WTC11 (cell line): ENCODE data around the gene TLE4.

Source experiments
- CREM ChIP-seq: sonication (generic); formaldehyde crosslinking; IDR thresholded peaks from 2 replicates; pipeline ENCODE4 v1.8.1; 2022; ENCODE audit warnings: mild to moderate bottlenecking, missing genetic modification reagents, moderate library complexity
- CTCF ChIP-seq: fragments of 200-600 bp; IDR thresholded peaks from 2 replicates; pipeline ENCODE4 v1.8.0; 2022; ENCODE audit warnings: antibody characterized with exemption
- E2F1 ChIP-seq: sonication (generic); formaldehyde crosslinking; IDR thresholded peaks from 2 replicates; pipeline ENCODE4 v1.8.0; 2022; ENCODE audit warnings: mild to moderate bottlenecking, missing genetic modification reagents
- E2F5 ChIP-seq: sonication (generic); formaldehyde crosslinking; IDR thresholded peaks from 2 replicates; pipeline ENCODE4 v1.8.1; 2022; ENCODE audit warnings: mild to moderate bottlenecking, moderate library complexity, missing genetic modification reagents
- ELF4 ChIP-seq: sonication (generic); formaldehyde crosslinking; IDR thresholded peaks from 2 replicates; pipeline ENCODE4 v1.8.1; 2022; ENCODE audit warnings: low read depth, mild to moderate bottlenecking, moderate library complexity, missing genetic modification reagents
- ESRRA ChIP-seq: sonication (generic); formaldehyde crosslinking; IDR thresholded peaks from 2 replicates; pipeline ENCODE4 v1.8.1; 2022; ENCODE audit warnings: mild to moderate bottlenecking, missing genetic modification reagents, borderline replicate concordance
- FOXJ3 ChIP-seq: sonication (generic); formaldehyde crosslinking; IDR thresholded peaks from 2 replicates; pipeline ENCODE4 v1.9.0; 2021; ENCODE audit warnings: missing genetic modification reagents, mild to moderate bottlenecking, borderline replicate concordance
- MYBL2 ChIP-seq: sonication (generic); formaldehyde crosslinking; IDR thresholded peaks from 2 replicates; pipeline ENCODE4 v1.8.1; 2023; ENCODE audit warnings: mild to moderate bottlenecking, moderate library complexity, missing genetic modification reagents
- NFE2L1 ChIP-seq: sonication (generic); formaldehyde crosslinking; IDR thresholded peaks from 2 replicates; pipeline ENCODE4 v1.8.1; 2023; ENCODE audit warnings: missing genetic modification reagents
- TCF7 ChIP-seq: sonication (generic); formaldehyde crosslinking; IDR thresholded peaks from 2 replicates; pipeline ENCODE4 v1.8.0; 2022; ENCODE audit warnings: mild to moderate bottlenecking, low read depth, missing genetic modification reagents, moderate library complexity
- ZNF138 ChIP-seq: sonication (generic); formaldehyde crosslinking; conservative IDR thresholded peaks from 2 replicates; pipeline ENCODE4 v1.8.1; 2022; ENCODE audit warnings: mild to moderate bottlenecking, moderate library complexity, missing genetic modification reagents

GRCh38 chr9:79603222-79603920, 31.6 kb downstream of the TLE4 start:
- TF ChIP-seq E2F5 (CRISPR knock-in tag) (no peak), CTCF (no peak), E2F1 (CRISPR knock-in tag) (no peak), NFE2L1 (no peak), FOXJ3 (CRISPR knock-in tag) (no peak), ZNF138 (CRISPR knock-in tag) (no peak), ELF4 (CRISPR knock-in tag) (no peak), CREM (CRISPR knock-in tag) (no peak), TCF7 (CRISPR knock-in tag) (no peak), ESRRA (CRISPR knock-in tag) (no peak), MYBL2 (no peak)
